Stimulated activated CD4-positive, alpha-beta T cell treated with anti-CD3 and anti-CD28 coated beads, Interleukin-12 subunit alpha, Interleukin-12 subunit beta, amount 100 ng/mL, for 4 hours (primary cell): ENCODE results near the gene TMEM220.
A peak's percentile ranks its signal among the peaks of the same experiment; 100 is the strongest.

Experiments
- DNase-seq: peaks from one replicate; pipeline ENCODE4 v3.0.0-alpha.2; 2020

The TMEM220 gene

GRCh38 chr17:10729334-10730193 lies at the start of gene TMEM220:
Gene TMEM220 (minus strand): TSS chr17:10730023. CDS start chr17:10729851, 172 bp downstream.
- peak; percentile 39 for DNase-seq

DNA sequence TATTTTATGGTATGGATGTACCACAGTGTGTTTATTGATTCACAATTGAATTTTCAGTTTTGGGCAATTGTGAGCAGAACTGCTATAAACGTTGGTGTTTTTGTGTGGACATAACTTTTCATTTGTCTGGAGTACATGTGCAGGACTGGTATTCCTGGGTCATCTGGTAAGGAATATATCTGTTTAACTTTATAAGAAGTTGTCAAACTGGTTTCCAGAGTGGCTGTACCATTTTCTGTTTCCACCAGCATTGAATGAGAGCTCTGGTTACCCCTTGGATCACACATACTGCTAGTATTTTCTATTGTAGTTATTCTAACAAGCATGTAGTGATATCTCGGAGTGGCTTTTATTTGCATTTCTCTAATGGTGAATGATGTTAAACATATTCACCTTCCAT lies 49.8 kb upstream of the TMEM220 start:
- no peak for DNase-seq

GRCh38 chr17:10777890-10778289 lies 48.1 kb upstream of the TMEM220 start:
- no peak for DNase-seq

- no peak for DNase-seq
Observed at GRCh38 chr17:10777131-10777807, 47.4 kb upstream of the TMEM220 start.

DNA sequence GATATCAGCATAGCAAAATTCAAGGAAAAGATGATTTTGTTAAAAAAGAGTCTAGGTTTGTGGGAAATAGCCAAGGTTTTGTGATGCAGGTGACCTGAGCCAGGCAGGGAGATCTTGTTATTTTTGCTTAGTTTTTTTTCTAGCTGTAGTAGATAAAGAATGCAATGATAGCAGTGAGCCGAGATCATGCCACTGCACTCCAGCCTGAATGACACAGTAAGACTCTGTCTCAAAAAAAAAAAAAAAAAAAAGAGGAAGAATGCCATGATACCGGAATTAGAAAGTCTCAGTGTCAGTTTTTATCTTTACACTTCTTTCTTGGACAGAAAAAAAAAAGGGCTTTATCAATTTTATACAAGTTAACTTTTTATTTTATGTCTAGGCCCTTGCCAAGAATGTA lies 46.6 kb upstream of the TMEM220 start:
- DNase-seq: no peak

DNA sequence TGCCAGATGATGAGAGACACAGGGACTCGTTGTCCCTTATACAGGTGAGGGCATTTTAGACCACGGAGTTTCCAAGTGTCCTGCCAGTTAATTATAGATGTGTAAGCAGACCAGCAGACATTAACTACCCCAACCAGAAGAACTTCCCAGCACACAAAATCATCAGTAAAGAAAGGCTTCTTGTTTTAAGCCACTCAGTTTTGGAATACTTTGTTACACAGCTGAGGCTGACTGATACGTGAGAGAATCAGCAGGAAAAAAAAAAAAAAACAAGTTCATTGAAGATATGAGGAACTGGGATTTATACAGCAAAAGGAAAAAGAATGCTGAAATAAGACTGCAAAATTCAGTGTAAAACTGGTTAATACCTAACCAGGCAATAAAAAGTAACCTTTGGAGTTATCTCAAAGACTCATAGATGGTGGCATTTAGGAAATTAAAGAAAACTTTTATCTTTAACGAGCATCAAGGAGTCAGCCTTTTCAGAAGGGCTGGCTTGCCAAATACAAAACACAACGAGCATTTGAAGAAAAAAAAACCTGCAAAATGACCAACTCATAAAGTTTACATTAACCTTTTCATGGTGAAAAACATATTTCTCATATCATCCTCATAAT lies 46.0 kb upstream of the TMEM220 start:
- no peak for DNase-seq

GRCh38 chr17:10775058-10775457 lies 45.2 kb upstream of the TMEM220 start:
- no peak for DNase-seq

GRCh38 chr17:10773391-10773790 lies 43.6 kb upstream of the TMEM220 start:
- DNase-seq: no peak

DNA sequence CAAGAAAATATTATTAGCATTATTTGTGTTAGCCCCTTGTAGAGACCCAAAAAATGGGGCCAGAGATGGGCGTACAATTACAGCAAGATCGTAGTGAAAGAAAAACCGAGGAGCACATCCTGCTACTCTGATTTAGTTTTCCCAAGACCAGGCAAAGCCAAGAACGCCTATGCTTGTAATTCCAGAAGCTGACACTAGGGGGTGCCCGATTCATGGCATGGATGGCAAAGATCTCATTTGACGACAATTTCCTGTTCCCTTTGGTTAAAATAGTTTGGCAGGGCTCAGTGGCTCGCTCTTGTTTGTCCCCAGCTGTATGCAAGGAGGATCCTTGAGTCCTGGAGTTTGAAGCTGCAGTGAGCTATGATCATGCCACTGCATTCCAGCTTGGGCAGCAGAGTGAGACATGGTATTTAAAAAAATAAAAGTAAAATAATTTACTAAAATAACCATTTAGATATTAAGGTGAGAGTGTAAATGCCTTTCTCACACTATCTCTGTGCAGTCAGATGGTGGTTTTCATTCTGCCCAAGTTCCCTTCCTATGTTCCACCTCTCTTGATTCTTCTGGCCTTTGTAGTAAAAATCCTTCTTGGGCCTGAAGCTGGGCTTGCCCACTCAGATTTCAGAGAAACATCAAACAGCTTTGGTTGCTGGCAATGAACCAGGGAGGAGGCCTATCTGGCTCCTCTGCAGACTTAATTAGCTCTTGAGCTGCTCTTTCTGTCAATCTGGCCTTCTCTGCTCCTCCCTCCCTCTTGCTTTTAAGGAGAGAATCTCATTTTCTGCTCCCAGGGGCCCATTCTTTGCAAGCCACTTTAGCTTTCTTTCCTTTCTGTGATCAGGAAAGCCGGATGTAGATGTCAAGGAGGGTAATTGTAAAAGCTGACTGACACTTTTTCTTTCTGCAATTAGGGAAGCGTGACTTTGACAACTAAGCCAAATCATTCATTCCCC lies 42.9 kb upstream of the TMEM220 start:
- peak; percentile 16 for DNase-seq

- DNase-seq: no peak
Observed at GRCh38 chr17:10771148-10771547, 41.3 kb upstream of the TMEM220 start.

GRCh38 chr17:10769840-10770239 lies 40.0 kb upstream of the TMEM220 start:
- no peak for DNase-seq

- no peak for DNase-seq
Observed at GRCh38 chr17:10768750-10769251, 39.0 kb upstream of the TMEM220 start.

DNA sequence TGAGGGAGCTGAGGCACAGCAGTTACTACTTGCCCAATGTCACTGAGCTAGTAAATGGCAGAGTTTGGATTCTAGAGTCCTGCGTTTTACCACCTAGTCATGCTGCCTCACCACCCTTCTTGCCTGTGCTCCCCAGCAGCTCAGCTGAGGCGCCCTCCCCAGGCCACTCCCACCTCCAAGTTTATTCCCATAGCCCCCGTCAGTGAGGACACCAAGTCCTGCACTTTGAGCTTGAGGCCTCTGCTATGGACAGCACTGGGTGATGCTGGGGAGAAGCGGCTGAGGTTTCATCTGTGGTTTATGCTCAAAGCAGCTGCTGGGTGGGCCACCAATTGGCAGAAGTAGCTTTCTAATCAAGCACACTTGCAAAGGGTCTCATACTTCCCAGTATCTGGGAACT lies 37.4 kb upstream of the TMEM220 start:
- no peak for DNase-seq

DNA sequence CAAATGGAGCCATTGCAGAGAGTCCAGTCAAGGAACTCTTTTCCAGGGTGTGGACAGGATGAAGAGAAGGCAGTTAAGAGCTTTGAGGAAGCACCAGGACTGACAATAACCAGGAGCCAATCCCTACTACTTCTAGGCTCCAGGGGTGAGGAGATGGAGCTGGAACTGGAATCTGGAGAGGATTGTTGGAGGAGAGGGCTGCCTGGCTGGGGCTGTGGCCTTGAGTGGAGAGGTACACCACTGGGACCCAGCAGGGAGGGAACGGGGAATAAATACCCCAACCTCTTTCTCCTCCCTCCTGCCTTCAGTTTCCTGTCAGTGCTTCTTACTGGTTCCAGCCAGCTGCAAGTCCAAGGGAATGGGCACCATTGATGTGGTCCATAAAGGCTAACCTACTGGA lies 32.2 kb upstream of the TMEM220 start:
- no peak for DNase-seq

- DNase-seq: no peak
Observed at GRCh38 chr17:10761281-10761680, 31.5 kb upstream of the TMEM220 start.

DNA sequence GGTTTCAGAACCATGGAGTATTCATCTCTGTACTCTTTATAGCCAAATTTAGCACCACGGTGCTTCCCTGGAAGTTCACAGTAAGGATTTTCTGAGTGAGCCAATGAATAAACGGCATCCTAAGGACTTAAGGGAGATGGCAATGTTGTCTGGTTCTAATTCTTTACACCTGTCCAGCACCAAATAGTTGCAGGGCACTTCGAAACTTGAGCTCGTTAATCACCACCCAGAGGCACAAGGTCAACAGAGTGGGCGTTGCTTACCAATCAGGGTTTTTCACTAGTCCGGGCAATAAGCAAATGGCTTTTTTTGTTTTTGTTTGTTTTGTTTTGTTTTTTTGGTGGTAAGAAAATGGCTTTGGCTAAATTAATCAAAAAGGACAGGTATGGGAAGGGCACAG lies 28.2 kb upstream of the TMEM220 start:
- DNase-seq: no peak

DNA sequence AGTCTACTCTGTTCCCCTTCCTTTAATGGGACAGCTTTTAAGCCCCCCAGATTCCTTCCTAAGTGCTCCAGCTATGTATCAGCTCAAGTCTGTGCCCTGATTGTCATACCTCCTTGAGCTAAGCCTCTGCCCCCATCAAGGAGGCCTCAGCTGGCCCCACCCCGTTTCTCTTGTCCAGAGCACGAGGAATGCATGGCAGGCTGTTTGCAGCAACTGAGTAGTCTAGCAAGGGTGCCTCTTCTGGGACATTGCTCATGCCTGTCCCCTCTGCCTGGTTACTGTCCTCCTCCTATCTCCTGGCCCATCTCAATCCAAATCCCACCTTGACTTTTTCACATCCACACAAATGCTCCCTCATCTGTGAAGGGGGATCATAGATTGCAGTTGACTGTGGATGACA lies 27.8 kb upstream of the TMEM220 start:
- DNase-seq: no peak

GRCh38 chr17:10757067-10757466 lies 27.2 kb upstream of the TMEM220 start:
- DNase-seq: no peak

GRCh38 chr17:10756619-10757018 lies 26.8 kb upstream of the TMEM220 start:
- no peak for DNase-seq

DNA sequence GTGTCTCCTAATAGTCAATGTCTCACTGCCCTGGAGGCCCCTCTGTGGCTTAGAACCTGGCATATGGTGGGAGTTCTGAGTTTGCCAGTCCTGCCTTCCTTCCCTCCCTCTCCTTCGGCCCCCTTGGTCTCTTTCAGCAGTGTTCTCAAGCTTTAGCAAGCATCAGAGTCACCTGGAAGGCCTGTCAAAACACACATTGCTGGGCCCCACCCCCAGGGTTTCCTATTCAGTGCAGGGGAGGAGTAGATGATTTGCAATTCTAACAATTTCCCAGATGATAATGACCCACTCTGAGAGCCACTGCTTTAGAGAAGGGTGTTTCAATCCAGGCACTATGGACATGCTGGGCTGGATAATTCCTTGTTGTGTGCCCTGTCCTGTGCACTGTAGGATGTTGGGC lies 26.4 kb upstream of the TMEM220 start:
- DNase-seq: no peak

DNA sequence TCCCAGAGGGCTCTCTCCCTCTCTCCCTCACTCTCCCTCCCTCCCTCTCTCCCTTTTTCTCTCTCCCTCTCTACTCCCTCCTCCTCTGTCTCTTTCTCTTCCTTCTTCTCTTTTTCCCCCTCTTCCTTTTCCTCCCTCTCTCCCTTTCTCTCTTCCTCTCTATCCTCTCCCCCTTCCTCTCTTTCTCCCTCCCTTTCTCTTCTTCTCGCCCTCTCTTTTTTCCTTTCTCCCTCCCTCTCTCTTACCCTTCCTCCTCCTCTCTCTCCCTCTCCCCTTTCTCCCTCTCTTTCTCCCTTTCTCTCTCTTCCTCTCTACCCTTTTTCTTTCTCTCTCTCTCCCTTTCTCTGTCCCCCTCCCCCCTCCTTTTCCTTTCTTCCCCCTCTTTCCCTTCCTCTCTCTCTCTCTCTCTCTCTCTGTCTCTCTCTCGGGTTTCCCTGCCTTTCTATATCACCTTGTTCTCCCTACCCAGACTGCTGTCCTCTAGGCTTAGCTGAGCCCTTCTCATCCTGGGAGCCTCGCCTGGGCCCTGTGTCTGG lies 25.8 kb upstream of the TMEM220 start:
- DNase-seq: no peak
